ENCODE measurements around the gene TRIO. TPM values are rescaled to one million over a fixed set of nuclear protein-coding genes. Genes with fewer than 3 reads are reported as not detected.

Gene TRIO
- total RNA-seq, 1 experiment from 2014 or later, result 68.4 TPM

- TF ChIP-seq CTCF (IDR thresholded peaks at IDR 0.05 in 2 of 3, conservative IDR thresholded peaks at IDR 0.05 in 1 of 3; ENCODE audit: borderline replicate concordance in 1 of 3, insufficient read depth in 1 of 3, low read depth in 2 of 3, low read length in 2 of 3) (no peak), ZNF274 (IDR thresholded peaks at IDR 0.05; ENCODE audit: low read depth, low read length) (no peak), FOSL1 (IDR thresholded peaks at IDR 0.05; ENCODE audit: low read depth) (no peak), ELF1 (IDR thresholded peaks at IDR 0.05; ENCODE audit: borderline replicate concordance, low read depth) (no peak)
These were observed 34.5 kb downstream of the TRIO start (continued) for GRCh38 chr5:14177634-14178033.

GRCh38 chr5:14178091-14178490, 34.9 kb downstream of the TRIO start:
- CTCF ChIA-PET, result no interaction called here
- no peak for DNase-seq (ENCODE audit: low read depth, low spot score)
- Histone ChIP-seq H3K4me1 (ENCODE audit: control insufficient read depth in 1 of 2, insufficient read depth in 2 of 2, low read length in 2 of 2) (peaks cover 55 to 83% of the 10 kb centered on the region in 2 experiments), H3K27ac (ENCODE audit: low read depth, low read length) (no peak overlapping the region), H3K27me3 (ENCODE audit: insufficient read depth, low read length) (no peaks in the 10 kb centered on the region), H3K36me3 (ENCODE audit: control insufficient read depth in 1 of 2, insufficient read depth in 2 of 2, low read length in 2 of 2) (no peaks in the 10 kb centered on the region), H3K9me3 (ENCODE audit: control insufficient read depth in 1 of 2, insufficient read depth in 1 of 2, low read depth in 1 of 2, low read length in 2 of 2) (no peaks in the 10 kb centered on the region), H3K79me2 (ENCODE audit: insufficient read depth, low read length) (peaks cover 99% of the 10 kb centered on the region), H3K9me2 (ENCODE audit: insufficient read depth) (no peaks in the 10 kb centered on the region), H4K20me1 (ENCODE audit: insufficient read depth) (peaks cover 17% of the 10 kb centered on the region; the same call in 1 of the 2 replicates), H3K4me3 (replicated peaks in 1 of 2; ENCODE audit: low read depth in 1 of 2, low read length in 2 of 2) (peak overlapping the region in 1 of 2 experiments; percentile 38; a peak in 1 of 4 replicates), H3K4me2 (ENCODE audit: low read length) (peak overlapping the region; percentile 77), H3K9ac (ENCODE audit: low read length) (peak overlapping the region; percentile 45; the same call in 1 of the 2 replicates), H2AFZ (ENCODE audit: low read depth, low read length, poor library complexity, severe bottlenecking) (no peak overlapping the region)
- TF ChIP-seq ELF1 (IDR thresholded peaks at IDR 0.05; ENCODE audit: borderline replicate concordance, low read depth), result no peak
- TF ChIP-seq SP1 (IDR thresholded peaks at IDR 0.05; ENCODE audit: low read depth), result 0 out of 2 replicates have a peak, but pooled peaks have one; percentile 0
- no peak for ATAC-seq
- intact Hi-C loops (cut with micrococcal nuclease), result loop anchor here (5.0 kb wide), 2 partner anchors 36 to 89 kb away; partner anchors contain the start of gene TRIO
- RAD21 ChIA-PET (ENCODE audit: low non-redundant PET in 1 of 2, low total read pairs in 2 of 2, uncharacterized antibody in 2 of 2, unreplicated experiment in 2 of 2), result no interaction called here
- no TSS peak for BruUV-seq (replicated peaks)
- POLR2A ChIA-PET, result interaction anchor here (1.2 kb wide), 1 partner anchor 11 kb away, joined by 3 read pairs; no protein-coding TSS in a partner anchor

Measured in HCT116 (cell line).